HepG2 (cell line): ENCODE data around the gene EI24.

Experiments
- CREM ChIP-seq, 2 experiments: sonication (generic) in 1 of 2; formaldehyde crosslinking in 1 of 2; IDR thresholded peaks; 2 replicates each; pipeline versions ENCODE4 v1.4.0 to v1.6.1; 2016 to 2020; ENCODE audit warnings: antibody characterized with exemption in 1 of 2, mild to moderate bottlenecking in 1 of 2, missing genetic modification reagents in 1 of 2
- CTCF ChIP-seq: sonication (generic); formaldehyde crosslinking; IDR thresholded peaks from 2 replicates; pipeline ENCODE4 v1.5.0; 2020; ENCODE audit warnings: mild to moderate bottlenecking, missing genetic modification reagents, moderate library complexity
- ETS1 ChIP-seq: sonication (generic); formaldehyde crosslinking; IDR thresholded peaks from 2 replicates; pipeline ENCODE4 v1.4.0; 2020; ENCODE audit warnings: missing genetic modification reagents
- IRF1 ChIP-seq: sonication (generic); formaldehyde crosslinking; IDR thresholded peaks from 2 replicates; pipeline ENCODE4 v1.4.0; 2020; ENCODE audit warnings: low read depth, mild to moderate bottlenecking, missing genetic modification reagents
- MIXL1 ChIP-seq: IDR thresholded peaks from 2 replicates; pipeline ENCODE4 v1.6.1; 2016
- MXI1 ChIP-seq: IDR thresholded peaks from 3 replicates; pipeline ENCODE4 v1.6.1; 2012; ENCODE audit warnings: low read depth, low read length, inconsistent platforms, borderline replicate concordance
- NFIB ChIP-seq: sonication (generic); formaldehyde crosslinking; IDR thresholded peaks from 2 replicates; pipeline ENCODE4 v1.9.0; 2021; ENCODE audit warnings: missing genetic modification reagents, mild to moderate bottlenecking, borderline replicate concordance
- ZNF24 ChIP-seq: fragments of 450-650 bp; IDR thresholded peaks from 2 replicates; pipeline ENCODE4 v1.6.1; 2017; ENCODE audit warnings: antibody characterized with exemption, mild to moderate bottlenecking
- ZNF44 ChIP-seq: sonication (generic); formaldehyde crosslinking; IDR thresholded peaks from 2 replicates; pipeline ENCODE4 v1.5.1; 2020; ENCODE audit warnings: mild to moderate bottlenecking, missing genetic modification reagents
- ZNF446 ChIP-seq: sonication (generic); formaldehyde crosslinking; IDR thresholded peaks from 2 replicates; pipeline ENCODE4 v1.5.0; 2020; ENCODE audit warnings: mild to moderate bottlenecking, missing genetic modification reagents
- ZNF570 ChIP-seq: sonication (generic); formaldehyde crosslinking; IDR thresholded peaks from 2 replicates; pipeline ENCODE4 v1.4.0; 2020; ENCODE audit warnings: mild to moderate bottlenecking, missing genetic modification reagents, borderline replicate concordance
- TF ChIP-seq, protein P1 (sequence below): IDR thresholded peaks from 2 replicates; pipeline ENCODE4 v1.6.1; 2016

- TF ChIP-seq MIXL1 (CRISPR knock-in tag), result no peak
- no peak for TF ChIP-seq CTCF (CRISPR knock-in tag)
- TF ChIP-seq ZNF446 (CRISPR knock-in tag), result no peak
- TF ChIP-seq ZNF24, result no peak
- TF ChIP-seq ETS1, result no peak
- TF ChIP-seq ZNF44 (CRISPR knock-in tag), result no peak
- TF ChIP-seq IRF1 (CRISPR knock-in tag), result no peak
- TF ChIP-seq CREM (IDR thresholded peaks at IDR 0.05), result no peak
- no peak for TF ChIP-seq CREM (CRISPR knock-in tag; IDR thresholded peaks at IDR 0.05)
- no peak for TF ChIP-seq MXI1
- TF ChIP-seq, protein P1, sequence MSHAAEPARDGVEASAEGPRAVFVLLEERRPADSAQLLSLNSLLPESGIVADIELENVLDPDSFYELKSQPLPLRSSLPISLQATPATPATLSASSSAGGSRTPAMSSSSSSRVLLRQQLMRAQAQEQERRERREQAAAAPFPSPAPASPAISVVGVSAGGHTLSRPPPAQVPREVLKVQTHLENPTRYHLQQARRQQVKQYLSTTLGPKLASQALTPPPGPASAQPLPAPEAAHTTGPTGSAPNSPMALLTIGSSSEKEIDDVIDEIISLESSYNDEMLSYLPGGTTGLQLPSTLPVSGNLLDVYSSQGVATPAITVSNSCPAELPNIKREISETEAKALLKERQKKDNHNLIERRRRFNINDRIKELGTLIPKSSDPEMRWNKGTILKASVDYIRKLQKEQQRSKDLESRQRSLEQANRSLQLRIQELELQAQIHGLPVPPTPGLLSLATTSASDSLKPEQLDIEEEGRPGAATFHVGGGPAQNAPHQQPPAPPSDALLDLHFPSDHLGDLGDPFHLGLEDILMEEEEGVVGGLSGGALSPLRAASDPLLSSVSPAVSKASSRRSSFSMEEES, result no peak
- TF ChIP-seq ZNF570 (CRISPR knock-in tag), result no peak
- no peak for TF ChIP-seq NFIB
These were observed 17.4 kb upstream of the EI24 start for GRCh38 chr11:125551835-125552342.
